NCI-H226 (cell line): ENCODE measurements around the gene UBAC2.

Experiments
- DNase-seq: peaks from one replicate; pipeline ENCODE4 v3.0.0-alpha.2; 2015

UBAC2 gene

GRCh38 chr13:99421758-99422585 lies 221.3 kb downstream of the UBAC2 start:
- no peak for DNase-seq

- DNase-seq, result no peak
Observed at GRCh38 chr13:99422586-99423220, 222.0 kb downstream of the UBAC2 start.

GRCh38 chr13:99425485-99426341 lies 225.1 kb downstream of the UBAC2 start:
- DNase-seq, result no peak

- no peak for DNase-seq
Observed at GRCh38 chr13:99426426-99426825, 225.8 kb downstream of the UBAC2 start.

GRCh38 chr13:99429670-99430069 lies 229.0 kb downstream of the UBAC2 start:
- no peak for DNase-seq

GRCh38 chr13:99431927-99432608 lies 231.4 kb downstream of the UBAC2 start:
- no peak for DNase-seq

- no peak for DNase-seq
Observed at GRCh38 chr13:99432609-99433542, 232.2 kb downstream of the UBAC2 start.

- DNase-seq, result no peak
Observed at GRCh38 chr13:99433543-99434075, 233.0 kb downstream of the UBAC2 start.

- no peak for DNase-seq
Observed at GRCh38 chr13:99434258-99434788, 233.7 kb downstream of the UBAC2 start.

GRCh38 chr13:99435116-99435515 lies 234.5 kb downstream of the UBAC2 start:
- no peak for DNase-seq

GRCh38 chr13:99435998-99436397 lies 235.3 kb downstream of the UBAC2 start:
- DNase-seq, result no peak
